HG03558 (cell line): Measurements from ENCODE around the gene SYNE1.

Experiments
- ATAC-seq: cut with Tn5 transposase; IDR thresholded peaks from one replicate; pipeline ENCODE4 v1.9.1; 2021; ENCODE audit warnings: moderate number of reproducible peaks; ENCODE audit not compliant: unreplicated experiment; ENCODE audit errors: extremely low read depth

Gene SYNE1

DNA sequence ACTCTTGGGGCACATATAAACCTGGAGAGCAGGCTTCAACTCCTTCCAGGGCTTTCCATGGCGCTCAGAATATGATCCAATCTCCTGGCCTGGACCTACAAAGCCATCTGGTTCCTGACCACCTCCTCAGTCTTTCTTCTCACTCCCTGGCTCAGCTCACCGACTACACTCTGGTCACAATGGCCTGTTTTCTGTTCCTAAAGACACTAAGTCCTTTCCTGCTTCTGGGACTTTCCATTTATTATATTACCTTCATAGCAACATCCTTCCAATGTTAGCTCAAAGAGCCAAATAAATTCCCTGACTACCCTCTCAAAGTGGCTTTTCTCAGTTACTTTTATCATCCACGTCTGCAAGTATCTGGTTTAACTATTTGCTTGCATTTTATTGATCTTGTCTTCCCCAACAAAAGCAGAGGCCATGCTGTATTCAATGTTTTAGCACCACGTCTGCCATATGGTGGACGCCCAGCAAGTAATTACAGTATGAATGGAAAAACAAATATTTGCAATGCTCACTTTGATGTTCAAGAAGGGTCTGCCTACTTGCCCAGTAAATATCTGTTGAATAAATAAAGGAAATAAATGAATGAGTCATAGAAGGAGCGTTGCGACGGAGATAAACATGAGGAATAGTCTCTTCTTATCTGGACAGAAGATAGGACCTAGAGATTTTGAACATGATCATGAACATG is 501.3 kb downstream of the SYNE1 start:
- no peak for ATAC-seq

GRCh38 chr6:152130441-152130840 is 506.7 kb downstream of the SYNE1 start:
- ATAC-seq, result no peak

DNA sequence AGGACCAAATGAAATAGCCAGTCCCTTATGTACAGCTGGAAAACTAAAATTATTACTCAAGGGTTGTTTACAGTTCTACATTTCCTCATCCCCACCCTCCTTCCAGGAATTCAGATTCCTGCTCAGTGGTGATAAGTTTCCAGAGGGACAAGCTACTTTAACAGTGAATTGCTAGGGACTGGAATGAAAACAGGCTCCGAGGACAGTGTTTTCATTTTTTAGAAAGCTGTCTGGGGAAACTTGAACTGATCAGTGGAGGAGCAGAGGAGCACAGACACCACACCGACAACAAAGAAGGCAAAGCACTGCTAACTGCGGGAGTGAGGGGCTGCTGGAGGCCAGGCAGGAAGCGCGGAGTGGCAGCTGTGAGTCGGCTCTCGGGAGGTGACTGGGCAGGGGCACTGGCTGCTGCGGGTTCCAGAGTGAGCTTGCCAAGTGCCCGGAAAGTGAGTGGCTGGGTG is 507.4 kb downstream of the SYNE1 start:
- no peak for ATAC-seq

- no peak for ATAC-seq
These were observed 509.6 kb downstream of the SYNE1 start for GRCh38 chr6:152127432-152128165.

DNA sequence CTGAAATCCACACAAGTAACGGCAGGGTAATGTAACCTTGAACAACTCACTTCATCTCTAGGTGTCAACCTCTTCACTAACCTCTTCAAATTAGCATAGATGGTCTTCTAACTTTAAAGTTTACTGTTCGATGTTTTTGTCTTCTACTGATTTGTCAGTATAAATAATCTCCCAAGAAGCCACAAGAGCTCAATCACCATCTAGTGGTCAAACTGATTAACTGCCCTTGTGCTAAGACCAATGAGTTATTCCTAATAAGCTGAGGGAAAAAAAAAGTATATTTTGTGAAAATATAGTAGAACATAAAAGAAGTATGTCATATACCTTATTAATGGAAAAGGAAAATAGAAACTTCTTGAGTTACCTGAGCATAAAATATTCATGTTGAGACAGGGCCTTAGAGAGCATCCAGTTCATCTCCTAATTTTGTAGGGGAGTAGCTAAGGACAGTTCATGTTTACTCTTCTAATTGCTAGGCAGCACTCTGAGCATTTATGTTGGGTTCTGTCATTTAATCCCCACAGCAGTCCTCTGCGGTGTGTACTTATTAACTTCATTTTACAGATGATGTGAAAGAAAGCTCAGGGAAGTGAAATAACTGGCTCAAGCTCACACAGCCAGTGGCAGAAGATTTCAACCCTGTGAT is 512.6 kb downstream of the SYNE1 start:
- no peak for ATAC-seq

GRCh38 chr6:152123076-152123475 is 514.1 kb downstream of the SYNE1 start:
- ATAC-seq, result no peak

GRCh38 chr6:152122434-152122833 is 514.7 kb downstream of the SYNE1 start:
- ATAC-seq, result no peak

- ATAC-seq, result no peak
These were observed 515.3 kb downstream of the SYNE1 start for GRCh38 chr6:152121910-152122309.

GRCh38 chr6:152119831-152120230 is 517.3 kb downstream of the SYNE1 start:
- no peak for ATAC-seq

DNA sequence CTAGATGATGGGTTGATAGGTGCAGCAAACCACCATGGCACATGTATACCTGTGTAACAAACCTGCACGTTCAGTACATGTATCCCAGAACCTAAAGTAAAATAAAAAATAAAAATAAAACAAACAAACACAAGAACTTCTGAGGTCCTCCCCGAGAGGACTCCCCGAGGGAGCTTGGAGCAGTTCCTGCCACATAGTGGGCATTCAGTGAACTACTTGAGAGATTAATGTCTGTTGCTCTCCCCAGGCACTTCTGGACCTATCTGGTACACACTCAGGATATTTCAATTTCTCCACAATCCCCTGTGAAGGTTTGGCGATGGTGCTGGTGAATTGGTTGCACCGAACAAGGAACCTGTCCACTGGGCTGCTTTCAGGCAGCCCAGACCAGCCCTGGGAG is 518.5 kb downstream of the SYNE1 start:
- ATAC-seq, result no peak

GRCh38 chr6:152118224-152118623 is 518.9 kb downstream of the SYNE1 start:
- no peak for ATAC-seq

DNA sequence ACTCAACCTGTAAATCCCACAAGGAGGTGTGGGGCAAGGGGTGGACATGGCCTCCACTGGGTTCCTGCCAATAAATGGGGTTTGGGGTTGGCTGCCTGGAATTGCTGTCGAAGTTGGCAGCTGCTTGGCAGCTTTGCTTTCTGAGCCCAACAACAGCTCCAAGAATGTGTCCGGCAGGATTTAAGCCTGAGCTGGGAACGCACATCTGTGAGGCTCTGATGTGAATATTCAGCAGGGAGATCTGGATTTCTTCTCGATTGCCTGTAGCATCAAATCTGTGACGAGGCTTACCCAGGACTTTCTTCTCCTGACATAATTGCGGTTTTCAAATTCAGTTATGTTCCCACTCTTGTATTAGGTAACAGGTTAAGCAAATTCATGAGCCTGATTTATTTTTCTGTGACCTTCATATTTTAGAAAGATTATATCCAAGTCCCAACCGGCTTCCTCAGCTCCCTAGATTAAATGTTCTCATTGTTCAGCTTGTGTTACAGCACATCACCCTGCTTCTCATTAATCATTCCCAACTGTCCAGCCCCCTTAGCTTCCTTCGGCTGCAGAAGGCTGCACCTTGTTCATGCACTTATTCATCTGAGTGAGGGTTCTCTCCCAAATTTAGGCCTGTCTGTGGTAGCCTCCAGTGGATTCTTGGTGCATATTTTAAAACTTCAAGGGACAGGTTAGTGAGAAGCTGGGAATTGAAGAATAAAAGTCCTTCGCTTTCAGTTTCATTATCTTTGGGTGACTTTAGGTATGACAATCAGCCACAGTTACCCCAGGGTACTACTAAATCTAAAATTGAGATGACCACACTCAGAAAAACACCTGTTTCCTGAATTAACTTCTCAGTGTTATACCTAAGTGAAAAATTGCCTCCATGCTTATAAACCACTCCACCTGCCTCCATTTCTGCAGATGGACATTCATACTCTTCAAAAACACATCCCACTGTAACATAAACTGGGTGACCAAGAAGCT is 519.7 kb downstream of the SYNE1 start:
- ATAC-seq, result peak; percentile 64

GRCh38 chr6:152112491-152113261 is 524.5 kb downstream of the SYNE1 start:
- ATAC-seq, result no peak

- ATAC-seq, result no peak
These were observed 526.0 kb downstream of the SYNE1 start for GRCh38 chr6:152110886-152111820.

- ATAC-seq, result no peak
These were observed 529.2 kb downstream of the SYNE1 start for GRCh38 chr6:152107973-152108372.

- ATAC-seq, result no peak
These were observed 537.0 kb downstream of the SYNE1 start for GRCh38 chr6:152100183-152100618.

GRCh38 chr6:152099446-152100182 is 537.5 kb downstream of the SYNE1 start:
- no peak for ATAC-seq

DNA sequence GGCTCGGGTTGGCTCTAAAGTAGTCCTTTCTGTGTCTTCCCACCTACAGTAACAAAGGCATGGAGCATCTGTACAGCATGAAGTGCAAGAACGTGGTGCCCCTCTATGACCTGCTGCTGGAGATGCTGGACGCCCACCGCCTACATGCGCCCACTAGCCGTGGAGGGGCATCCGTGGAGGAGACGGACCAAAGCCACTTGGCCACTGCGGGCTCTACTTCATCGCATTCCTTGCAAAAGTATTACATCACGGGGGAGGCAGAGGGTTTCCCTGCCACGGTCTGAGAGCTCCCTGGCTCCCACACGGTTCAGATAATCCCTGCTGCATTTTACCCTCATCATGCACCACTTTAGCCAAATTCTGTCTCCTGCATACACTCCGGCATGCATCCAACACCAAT is 538.5 kb downstream of the SYNE1 start:
- no peak for ATAC-seq
